GM23338 (cell line): Measurements from ENCODE around the gene DDI2.
"Not testable (repeated sequence)": the region's sequence is repeated elsewhere in the genome, so short reads cannot be mapped to it uniquely, and the experiment has no call there.

Experiments
- CREB1 ChIP-seq: fragments of 250-450 bp; sonication (Bioruptor Pico); IDR thresholded peaks from 2 replicates; pipeline ENCODE4 v1.5.0; 2020; ENCODE audit warnings: low read depth, mild to moderate bottlenecking, moderate library complexity
- CTCF ChIP-seq, 2 experiments: fragments of 200-600 bp in 1 of 2; sonication (generic) in 1 of 2; conservative IDR thresholded peaks; 2 replicates each; pipeline versions ENCODE4 v1.5.1 to v1.6.1; 2016 to 2017; ENCODE audit warnings: antibody characterized with exemption in 2 of 2, low read depth in 2 of 2, mild to moderate bottlenecking in 2 of 2, moderate library complexity in 1 of 2
- EZH2 ChIP-seq: fragments of 200-600 bp; sonication (generic); IDR thresholded peaks from one replicate; pipeline ENCODE4 v1.8.0; 2017; ENCODE audit warnings: antibody characterized with exemption, mild to moderate bottlenecking, low read depth; ENCODE audit not compliant: unreplicated experiment
- POLR2AphosphoS5 ChIP-seq: IDR thresholded peaks from 2 replicates; pipeline ENCODE4 v1.6.1; 2016; ENCODE audit warnings: antibody characterized with exemption, low read depth
- ZNF114 ChIP-seq: fragments of 250-450 bp; sonication (Bioruptor Pico); IDR thresholded peaks from 2 replicates; pipeline ENCODE4 v1.5.0; 2020; ENCODE audit warnings: mild to moderate bottlenecking, moderate library complexity
- ZNF331 ChIP-seq: fragments of 250-450 bp; sonication (Bioruptor Pico); IDR thresholded peaks from 2 replicates; pipeline ENCODE4 v1.5.0; 2020; ENCODE audit warnings: low read depth, mild to moderate bottlenecking, moderate library complexity
- TF ChIP-seq, protein P1 (sequence below): IDR thresholded peaks from one replicate; pipeline ENCODE4 v1.6.1; 2018; ENCODE audit warnings: antibody characterized with exemption; ENCODE audit not compliant: unreplicated experiment
- TF ChIP-seq, protein P2 (sequence below): IDR thresholded peaks from 2 replicates; pipeline ENCODE4 v1.6.1; 2016; ENCODE audit warnings: antibody characterized with exemption

DNA sequence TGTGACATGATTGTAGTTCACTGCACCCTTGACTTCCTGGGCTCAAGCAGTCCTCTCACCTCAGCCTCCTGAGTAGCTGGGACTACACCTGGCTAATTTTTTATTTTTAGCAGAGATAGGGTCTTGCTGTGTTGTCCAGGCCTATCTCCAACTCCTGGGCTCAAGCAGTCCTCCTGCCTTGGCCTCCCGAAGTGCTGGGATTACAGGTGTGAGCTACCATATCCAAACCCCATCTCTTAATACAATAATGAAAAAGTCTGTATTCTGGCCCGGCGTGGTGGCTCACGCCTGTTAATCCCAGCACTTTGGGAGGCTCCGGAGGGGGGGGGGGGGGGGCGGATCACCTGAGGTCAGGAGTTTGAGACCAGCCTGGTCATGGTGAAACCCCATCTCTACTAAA is 34.9 kb downstream of the DDI2 start:
- TF ChIP-seq CTCF (conservative IDR thresholded peaks at IDR 0.05; ENCODE audit: low read depth in 2 of 2); EZH2; POLR2AphosphoS5; CREB1 (CRISPR knock-in tag); ZNF114 (CRISPR knock-in tag); ZNF331 (CRISPR knock-in tag): not testable (repeated sequence)
- TF ChIP-seq, protein P1, sequence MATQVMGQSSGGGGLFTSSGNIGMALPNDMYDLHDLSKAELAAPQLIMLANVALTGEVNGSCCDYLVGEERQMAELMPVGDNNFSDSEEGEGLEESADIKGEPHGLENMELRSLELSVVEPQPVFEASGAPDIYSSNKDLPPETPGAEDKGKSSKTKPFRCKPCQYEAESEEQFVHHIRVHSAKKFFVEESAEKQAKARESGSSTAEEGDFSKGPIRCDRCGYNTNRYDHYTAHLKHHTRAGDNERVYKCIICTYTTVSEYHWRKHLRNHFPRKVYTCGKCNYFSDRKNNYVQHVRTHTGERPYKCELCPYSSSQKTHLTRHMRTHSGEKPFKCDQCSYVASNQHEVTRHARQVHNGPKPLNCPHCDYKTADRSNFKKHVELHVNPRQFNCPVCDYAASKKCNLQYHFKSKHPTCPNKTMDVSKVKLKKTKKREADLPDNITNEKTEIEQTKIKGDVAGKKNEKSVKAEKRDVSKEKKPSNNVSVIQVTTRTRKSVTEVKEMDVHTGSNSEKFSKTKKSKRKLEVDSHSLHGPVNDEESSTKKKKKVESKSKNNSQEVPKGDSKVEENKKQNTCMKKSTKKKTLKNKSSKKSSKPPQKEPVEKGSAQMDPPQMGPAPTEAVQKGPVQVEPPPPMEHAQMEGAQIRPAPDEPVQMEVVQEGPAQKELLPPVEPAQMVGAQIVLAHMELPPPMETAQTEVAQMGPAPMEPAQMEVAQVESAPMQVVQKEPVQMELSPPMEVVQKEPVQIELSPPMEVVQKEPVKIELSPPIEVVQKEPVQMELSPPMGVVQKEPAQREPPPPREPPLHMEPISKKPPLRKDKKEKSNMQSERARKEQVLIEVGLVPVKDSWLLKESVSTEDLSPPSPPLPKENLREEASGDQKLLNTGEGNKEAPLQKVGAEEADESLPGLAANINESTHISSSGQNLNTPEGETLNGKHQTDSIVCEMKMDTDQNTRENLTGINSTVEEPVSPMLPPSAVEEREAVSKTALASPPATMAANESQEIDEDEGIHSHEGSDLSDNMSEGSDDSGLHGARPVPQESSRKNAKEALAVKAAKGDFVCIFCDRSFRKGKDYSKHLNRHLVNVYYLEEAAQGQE: not testable (repeated sequence)
- TF ChIP-seq, protein P2, sequence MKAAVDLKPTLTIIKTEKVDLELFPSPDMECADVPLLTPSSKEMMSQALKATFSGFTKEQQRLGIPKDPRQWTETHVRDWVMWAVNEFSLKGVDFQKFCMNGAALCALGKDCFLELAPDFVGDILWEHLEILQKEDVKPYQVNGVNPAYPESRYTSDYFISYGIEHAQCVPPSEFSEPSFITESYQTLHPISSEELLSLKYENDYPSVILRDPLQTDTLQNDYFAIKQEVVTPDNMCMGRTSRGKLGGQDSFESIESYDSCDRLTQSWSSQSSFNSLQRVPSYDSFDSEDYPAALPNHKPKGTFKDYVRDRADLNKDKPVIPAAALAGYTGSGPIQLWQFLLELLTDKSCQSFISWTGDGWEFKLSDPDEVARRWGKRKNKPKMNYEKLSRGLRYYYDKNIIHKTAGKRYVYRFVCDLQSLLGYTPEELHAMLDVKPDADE: not testable (repeated sequence)
